Thoracic aorta (tissue), 2 donors: ENCODE measurements around the gene PSMD13. TPM values are rescaled to one million over a fixed set of nuclear protein-coding genes. Genes with fewer than 3 reads are reported as not detected.

ENCODE experiments used
- ATAC-seq: fragments of 150-250 bp; one replicate; pipeline ENCODE4 v1.8.0; 2017; ENCODE audit warnings: low read depth; ENCODE audit not compliant: insufficient number of reproducible peaks, low FRiP score
- DNase-seq: peaks from one replicate; pipeline ENCODE4 v3.0.0-alpha.2; 2020; ENCODE audit warnings: low spot score
- H3K27ac ChIP-seq, 2 donors: fragments of 200-600 bp; sonication (generic); 1 replicate in 1 of 2; 2 replicates in 1 of 2; pipeline ENCODE4 v1.5.1; 2016; ENCODE audit warnings: mild to moderate bottlenecking in 2 of 2, moderate library complexity in 2 of 2
- H3K27me3 ChIP-seq: fragments of 200-600 bp; sonication (generic); replicated peaks from 2 replicates; pipeline ENCODE4 v1.6.0; 2016; ENCODE audit warnings: mild to moderate bottlenecking; ENCODE audit not compliant: insufficient read depth
- H3K36me3 ChIP-seq: fragments of 200-600 bp; sonication (generic); one replicate; pipeline ENCODE4 v1.5.1; 2016
- H3K4me1 ChIP-seq, 2 donors: fragments of 200-600 bp; sonication (generic); 1 replicate in 1 of 2; 2 replicates in 1 of 2; pipeline versions ENCODE4 v1.5.1 to v1.6.0; 2016; ENCODE audit warnings: low read depth in 2 of 2, mild to moderate bottlenecking in 1 of 2; ENCODE audit not compliant: control insufficient read depth in 1 of 2
- H3K4me3 ChIP-seq: fragments of 200-600 bp; sonication (generic); 2 replicates; pipeline ENCODE4 v1.5.1; 2016; ENCODE audit warnings: mild to moderate bottlenecking
- H3K9me3 ChIP-seq: fragments of 200-600 bp; sonication (generic); 2 replicates; pipeline ENCODE4 v1.5.1; 2016
- CTCF ChIP-seq: fragments of 200-600 bp; sonication (generic); IDR thresholded peaks from one replicate; pipeline ENCODE4 v1.5.1; 2019; ENCODE audit warnings: antibody characterized with exemption
- total RNA-seq, 2 donors: library from RNA; depleted of rRNA; stranded (reverse); fragments of >200 nt; gene quantifications; one replicate each; pipeline versions ENCODE4 v1.1.0 to v1.2.3, GENCODE V29; 2016

PSMD13 gene
- total RNA-seq, 2 donors from 2014 or later = 79.6 to 90.8 TPM

GRCh38 chr11:281486-282161, 44.8 kb downstream of the PSMD13 start:
- DNase-seq = no peak
- Histone ChIP-seq H3K4me1 (peaks cover 0 to 27% of the 10 kb centered on the region in 2 donors), H3K4me3 (no peak overlapping the region)

GRCh38 chr11:282171-282570, 45.4 kb downstream of the PSMD13 start:
- H3K27me3 ChIP-seq = peaks cover 5% of the 10 kb centered on the region
- DNase-seq = no peak
- no peak for TF ChIP-seq CTCF

More at GRCh38 chr11:281486-282161, 44.8 kb downstream of the PSMD13 start:
- H3K9me3 ChIP-seq = no peaks in the 10 kb centered on the region
- H3K27me3 ChIP-seq = peaks cover 5% of the 10 kb centered on the region
- no peak for TF ChIP-seq CTCF
- no peaks in the 10 kb centered on the region for H3K36me3 ChIP-seq
- no peak for ATAC-seq
- no peak overlapping the region for H3K27ac ChIP-seq

GRCh38 chr11:282630-283360, 46.0 kb downstream of the PSMD13 start:
- no peak for DNase-seq
- ATAC-seq = no peak
- H3K9me3 ChIP-seq = no peaks in the 10 kb centered on the region
- H3K27ac ChIP-seq = no peak overlapping the region
- no peak for TF ChIP-seq CTCF
- H3K36me3 ChIP-seq = no peaks in the 10 kb centered on the region
- H3K4me1 ChIP-seq = peaks cover 0 to 28% of the 10 kb centered on the region in 2 donors
- peaks cover 5% of the 10 kb centered on the region for H3K27me3 ChIP-seq
- no peak overlapping the region for H3K4me3 ChIP-seq

More at GRCh38 chr11:282171-282570, 45.4 kb downstream of the PSMD13 start:
- Histone ChIP-seq H3K9me3 (no peaks in the 10 kb centered on the region), H3K36me3 (no peaks in the 10 kb centered on the region), H3K4me3 (no peak overlapping the region), H3K4me1 (peaks cover 0 to 27% of the 10 kb centered on the region in 2 donors), H3K27ac (no peak overlapping the region)
- ATAC-seq = no peak

- no peaks in the 10 kb centered on the region for H3K36me3 ChIP-seq
- no peak for TF ChIP-seq CTCF
- no peaks in the 10 kb centered on the region for H3K9me3 ChIP-seq
- no peak overlapping the region for H3K27ac ChIP-seq
- H3K4me3 ChIP-seq = no peak overlapping the region
- ATAC-seq (no peak), DNase-seq (no peak)
- H3K27me3 ChIP-seq = peaks cover 5% of the 10 kb centered on the region
- peaks cover 0 to 33% of the 10 kb centered on the region in 2 donors for H3K4me1 ChIP-seq
These were observed 46.8 kb downstream of the PSMD13 start for GRCh38 chr11:283405-284104.
